ENCODE results near the gene FTSJ3. TPM values are rescaled to one million over a fixed set of nuclear protein-coding genes. Genes with fewer than 3 reads are reported as not detected.
A peak's percentile ranks its signal among the peaks of the same experiment; 100 is the strongest.
"Not testable (repeated sequence)": the region's sequence is repeated elsewhere in the genome, so short reads cannot be mapped to it uniquely, and the experiment has no call there.

Gene FTSJ3, protein sequence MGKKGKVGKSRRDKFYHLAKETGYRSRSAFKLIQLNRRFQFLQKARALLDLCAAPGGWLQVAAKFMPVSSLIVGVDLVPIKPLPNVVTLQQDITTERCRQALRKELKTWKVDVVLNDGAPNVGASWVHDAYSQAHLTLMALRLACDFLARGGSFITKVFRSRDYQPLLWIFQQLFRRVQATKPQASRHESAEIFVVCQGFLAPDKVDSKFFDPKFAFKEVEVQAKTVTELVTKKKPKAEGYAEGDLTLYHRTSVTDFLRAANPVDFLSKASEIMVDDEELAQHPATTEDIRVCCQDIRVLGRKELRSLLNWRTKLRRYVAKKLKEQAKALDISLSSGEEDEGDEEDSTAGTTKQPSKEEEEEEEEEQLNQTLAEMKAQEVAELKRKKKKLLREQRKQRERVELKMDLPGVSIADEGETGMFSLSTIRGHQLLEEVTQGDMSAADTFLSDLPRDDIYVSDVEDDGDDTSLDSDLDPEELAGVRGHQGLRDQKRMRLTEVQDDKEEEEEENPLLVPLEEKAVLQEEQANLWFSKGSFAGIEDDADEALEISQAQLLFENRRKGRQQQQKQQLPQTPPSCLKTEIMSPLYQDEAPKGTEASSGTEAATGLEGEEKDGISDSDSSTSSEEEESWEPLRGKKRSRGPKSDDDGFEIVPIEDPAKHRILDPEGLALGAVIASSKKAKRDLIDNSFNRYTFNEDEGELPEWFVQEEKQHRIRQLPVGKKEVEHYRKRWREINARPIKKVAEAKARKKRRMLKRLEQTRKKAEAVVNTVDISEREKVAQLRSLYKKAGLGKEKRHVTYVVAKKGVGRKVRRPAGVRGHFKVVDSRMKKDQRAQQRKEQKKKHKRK
- total RNA-seq, result 10 to 100 TPM; 32.1 to 47.4 TPM
- polyA plus RNA-seq (ENCODE audit: insufficient read length in 6 of 6), result 10 to 100 TPM; 57.1 to 88.5 (median 69.8) TPM
- long read RNA-seq, donor 1, transcript FTSJ3-201 (21 exons, 3,559 nt), result major isoform, 5 of 61 reads
- long read RNA-seq, donor 1, partial matches to known transcripts, result 54 of 61 reads
- long read RNA-seq, donor 1, other reads (novel, unspliced or antisense), result 0 of 61 reads
- long read RNA-seq, donor 2, partial matches to known transcripts, result 36 of 38 reads
- long read RNA-seq, donor 2, other reads (novel, unspliced or antisense), result 0 of 38 reads
- long read RNA-seq, donor 3, partial matches to known transcripts, result 122 of 190 reads
- long read RNA-seq, donor 3, other reads (novel, unspliced or antisense), result 67 of 190 reads
- long read RNA-seq, donor 4, transcript FTSJ3-201 (21 exons, 3,559 nt), result major isoform, 5 of 14 reads
- long read RNA-seq, donor 4, partial matches to known transcripts, result 9 of 14 reads
- long read RNA-seq, donor 4, other reads (novel, unspliced or antisense), result 0 of 14 reads
- long read RNA-seq, donor 5, partial matches to known transcripts, result 205 of 221 reads
- long read RNA-seq, donor 5, other reads (novel, unspliced or antisense), result 13 of 221 reads
- long read RNA-seq, donor 6, partial matches to known transcripts, result 91 of 142 reads
- long read RNA-seq, donor 6, other reads (novel, unspliced or antisense), result 44 of 142 reads
- long read RNA-seq, donor 7, partial matches to known transcripts, result 38 of 40 reads
- long read RNA-seq, donor 7, other reads (novel, unspliced or antisense), result 0 of 40 reads
- long read RNA-seq, donor 8, partial matches to known transcripts, result 54 of 61 reads
- long read RNA-seq, donor 8, other reads (novel, unspliced or antisense), result 0 of 61 reads
- long read RNA-seq, donor 9, result 0 reads
- long read RNA-seq, donor 10, partial matches to known transcripts, result 6 of 10 reads
- long read RNA-seq, donor 10, other reads (novel, unspliced or antisense), result 1 of 10 reads
- long read RNA-seq, donor 11, result 0 reads
- long read RNA-seq, donor 12, partial matches to known transcripts, result 129 of 194 reads
- long read RNA-seq, donor 12, other reads (novel, unspliced or antisense), result 61 of 194 reads

DNA sequence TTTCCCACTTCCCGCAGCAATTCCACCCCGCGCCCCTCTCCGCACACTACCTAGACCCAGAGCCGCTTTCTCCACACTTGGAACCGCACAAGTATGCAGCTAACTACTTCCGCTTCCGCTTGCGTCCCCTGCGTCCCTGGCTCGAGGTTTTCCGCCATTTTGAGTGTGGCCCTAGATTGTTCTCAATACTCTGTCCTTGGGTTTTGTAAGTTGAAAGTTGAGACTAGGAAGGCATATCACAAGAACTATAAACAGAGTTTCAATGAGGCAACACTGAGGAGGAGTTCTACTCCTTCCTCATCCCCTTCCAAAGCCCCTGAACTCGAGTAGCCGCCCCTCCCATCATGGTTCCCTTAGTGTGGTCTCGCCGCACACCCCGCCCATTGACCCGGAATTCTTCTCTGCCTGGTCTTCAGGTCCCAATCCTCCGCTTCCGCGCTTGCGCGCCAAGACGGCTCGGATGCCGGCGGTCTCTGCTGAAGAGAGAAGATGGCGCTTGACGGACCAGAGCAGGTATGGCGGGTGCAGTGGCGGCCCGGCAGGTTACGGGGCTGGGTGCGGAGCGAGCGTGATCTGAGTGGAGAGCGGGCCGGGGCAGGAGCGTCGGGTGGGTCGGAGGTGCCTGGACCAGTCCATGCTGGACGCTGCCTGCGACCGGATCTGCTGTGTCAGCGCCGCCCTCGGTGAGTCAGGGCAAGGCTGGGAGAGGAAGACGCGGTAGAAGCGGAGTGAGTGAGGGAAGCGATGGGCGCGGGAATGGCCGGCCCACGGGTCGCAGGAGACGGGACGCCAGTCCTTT, at the start of gene FTSJ3, which contains the start of gene PSMC5:
TSS of gene FTSJ3 (minus strand) at position 662 of the 799 bp plus-strand sequence. CDS start 761 bp downstream, outside the sequence.
TSS of gene PSMC5 (plus strand) at position 430 of the 799 bp plus-strand sequence. CDS start at position 490, 60 bp downstream.
- Histone ChIP-seq H3K27ac (peak within 1 kb of the TSS; percentile 93 to 95), H3K4me3 (peak within 1 kb of the TSS; percentile 89 to 92), H3K27me3 (no peaks in the 10 kb centered on the region), H3K9me3 (no peaks in the 10 kb centered on the region), H3K36me3 (peaks cover 0 to 73% of the 10 kb centered on the region in 2 donors), H3K4me1 (peaks cover 20 to 46% of the 10 kb centered on the region in 2 donors)
- intact Hi-C loops (cut with DNase I), result no loop called here
- peak; percentile 96 for ATAC-seq
- DNase-seq, result peak; percentile 97 to 98 (median 97)
- TF ChIP-seq, protein P1, sequence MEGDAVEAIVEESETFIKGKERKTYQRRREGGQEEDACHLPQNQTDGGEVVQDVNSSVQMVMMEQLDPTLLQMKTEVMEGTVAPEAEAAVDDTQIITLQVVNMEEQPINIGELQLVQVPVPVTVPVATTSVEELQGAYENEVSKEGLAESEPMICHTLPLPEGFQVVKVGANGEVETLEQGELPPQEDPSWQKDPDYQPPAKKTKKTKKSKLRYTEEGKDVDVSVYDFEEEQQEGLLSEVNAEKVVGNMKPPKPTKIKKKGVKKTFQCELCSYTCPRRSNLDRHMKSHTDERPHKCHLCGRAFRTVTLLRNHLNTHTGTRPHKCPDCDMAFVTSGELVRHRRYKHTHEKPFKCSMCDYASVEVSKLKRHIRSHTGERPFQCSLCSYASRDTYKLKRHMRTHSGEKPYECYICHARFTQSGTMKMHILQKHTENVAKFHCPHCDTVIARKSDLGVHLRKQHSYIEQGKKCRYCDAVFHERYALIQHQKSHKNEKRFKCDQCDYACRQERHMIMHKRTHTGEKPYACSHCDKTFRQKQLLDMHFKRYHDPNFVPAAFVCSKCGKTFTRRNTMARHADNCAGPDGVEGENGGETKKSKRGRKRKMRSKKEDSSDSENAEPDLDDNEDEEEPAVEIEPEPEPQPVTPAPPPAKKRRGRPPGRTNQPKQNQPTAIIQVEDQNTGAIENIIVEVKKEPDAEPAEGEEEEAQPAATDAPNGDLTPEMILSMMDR (IDR thresholded peaks at IDR 0.05), result peak in 1 of 2 donors; percentile 43

DNA sequence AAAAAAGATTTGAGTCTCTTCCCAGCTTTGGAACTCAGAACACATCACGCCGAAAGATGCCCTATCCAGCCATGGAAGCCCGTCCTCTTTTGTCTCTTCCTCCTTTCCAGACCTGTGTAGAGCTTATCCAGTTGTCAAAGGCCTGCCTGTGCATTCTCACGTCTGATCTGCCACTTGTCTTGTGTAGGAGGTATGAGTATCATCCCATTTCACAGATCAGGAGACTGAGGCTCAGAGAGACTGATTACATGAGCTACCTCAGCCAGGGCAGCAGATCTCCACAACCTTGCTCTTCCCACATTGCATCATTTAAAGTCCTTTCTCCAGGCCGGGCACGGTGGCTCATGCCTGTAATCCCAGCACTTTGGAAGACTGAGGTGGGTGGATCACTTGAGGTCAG, 47.2 kb upstream of the FTSJ3 start:
- intact Hi-C loops (cut with DNase I); ATAC-seq: not testable (repeated sequence)

DNA sequence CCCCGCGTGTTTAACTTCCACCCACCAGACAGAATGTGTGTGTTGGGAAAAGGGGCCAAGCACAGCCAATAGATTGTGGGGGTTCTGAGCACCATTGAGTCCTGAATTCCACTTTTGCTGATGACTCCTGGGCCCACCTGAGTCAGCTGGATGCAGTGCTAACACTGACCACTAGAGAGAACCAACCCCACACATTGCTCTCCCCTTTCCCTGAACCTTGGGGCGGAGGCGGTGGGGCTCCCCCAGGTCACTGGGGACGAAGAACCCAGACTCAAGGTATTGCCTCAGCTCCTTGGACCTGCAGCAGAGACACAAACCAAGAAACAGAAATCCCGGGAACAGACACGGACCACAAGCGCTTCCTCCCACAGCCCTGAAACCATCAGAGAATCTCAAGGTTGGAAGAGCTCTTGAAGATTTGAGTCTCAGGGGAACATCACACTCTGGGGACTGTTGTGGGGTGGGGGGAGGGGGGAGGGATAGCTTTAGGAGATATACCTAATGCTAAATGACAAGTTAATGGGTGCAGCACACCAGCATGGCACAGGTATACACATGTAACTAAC, 46.7 kb upstream of the FTSJ3 start:
- H3K4me1 ChIP-seq; H3K36me3 ChIP-seq; intact Hi-C loops (cut with DNase I); H3K9me3 ChIP-seq; H3K27ac ChIP-seq; H3K4me3 ChIP-seq; DNase-seq; H3K27me3 ChIP-seq; ATAC-seq: not testable (repeated sequence)

More for the DNA sequence above, 47.2 kb upstream of the FTSJ3 start:
- not testable (repeated sequence) for DNase-seq, H3K36me3 ChIP-seq, H3K27me3 ChIP-seq, H3K4me1 ChIP-seq, H3K9me3 ChIP-seq, H3K27ac ChIP-seq, H3K4me3 ChIP-seq

DNA sequence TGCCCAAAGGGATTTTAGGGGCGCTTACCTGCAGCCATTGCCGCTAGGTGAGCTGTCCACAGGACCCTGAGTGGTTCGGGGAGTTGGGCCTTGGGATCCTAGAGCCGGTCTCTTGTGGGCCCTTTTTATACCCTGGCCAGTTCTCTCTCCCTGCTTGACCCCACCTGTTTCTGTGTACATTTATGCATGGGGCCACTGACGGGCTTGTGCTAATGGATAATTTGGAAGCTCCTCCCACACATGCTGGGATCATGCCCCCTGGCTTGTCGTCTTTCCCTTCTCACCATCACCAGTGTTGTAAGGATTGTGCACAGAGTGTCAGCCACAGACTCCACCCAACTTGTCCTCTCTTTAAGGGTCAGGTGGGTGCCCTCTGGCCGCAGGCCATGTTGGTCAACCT, 46.1 kb upstream of the FTSJ3 start, which contains the start of gene CSH2:
TSS of gene CSH2 (minus strand) at position 101 of the 400 bp plus-strand sequence. CDS start at position 38, 63 bp downstream.
- DNase-seq; H3K27me3 ChIP-seq; ATAC-seq; H3K27ac ChIP-seq; H3K4me3 ChIP-seq; intact Hi-C loops (cut with DNase I); H3K4me1 ChIP-seq; H3K9me3 ChIP-seq; H3K36me3 ChIP-seq: not testable (repeated sequence)

DNA sequence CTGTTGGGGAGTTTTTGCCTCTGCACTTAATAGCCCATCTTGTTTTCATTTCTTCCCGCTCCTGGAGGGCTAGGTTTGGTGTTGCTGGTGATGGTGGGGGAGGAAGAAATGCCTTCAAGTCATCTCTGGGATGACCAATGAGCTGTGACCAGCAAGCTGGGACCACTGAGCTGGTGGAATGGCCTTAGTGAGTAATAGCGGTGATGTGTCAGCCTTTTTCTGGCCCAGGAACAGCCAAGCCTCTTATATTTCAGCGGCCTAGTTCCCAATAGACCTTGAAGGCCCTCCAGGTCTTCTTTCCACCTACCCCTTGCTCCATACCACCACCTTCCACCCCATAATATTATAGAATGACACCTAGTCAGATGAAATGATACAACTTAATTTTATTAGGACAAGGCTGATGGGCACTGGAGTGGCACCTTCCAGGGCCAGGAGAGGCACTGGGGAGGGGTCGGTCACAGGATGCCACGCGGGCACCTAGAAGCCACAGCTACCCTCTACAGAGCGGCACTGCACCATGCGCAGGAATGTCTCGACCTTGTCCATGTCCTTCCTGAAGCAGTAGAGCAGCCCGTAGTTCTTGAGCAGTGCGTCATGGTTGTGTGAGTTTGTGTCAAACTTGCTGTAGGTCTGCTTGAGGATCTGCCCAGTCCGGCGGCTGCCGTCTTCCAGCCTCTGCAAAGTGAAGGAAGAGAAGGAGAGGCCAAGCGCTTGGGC, 44.3 kb upstream of the FTSJ3 start:
- H3K4me3 ChIP-seq; H3K4me1 ChIP-seq; intact Hi-C loops (cut with DNase I); H3K9me3 ChIP-seq; H3K27ac ChIP-seq; DNase-seq; ATAC-seq; H3K36me3 ChIP-seq; H3K27me3 ChIP-seq: not testable (repeated sequence)

DNA sequence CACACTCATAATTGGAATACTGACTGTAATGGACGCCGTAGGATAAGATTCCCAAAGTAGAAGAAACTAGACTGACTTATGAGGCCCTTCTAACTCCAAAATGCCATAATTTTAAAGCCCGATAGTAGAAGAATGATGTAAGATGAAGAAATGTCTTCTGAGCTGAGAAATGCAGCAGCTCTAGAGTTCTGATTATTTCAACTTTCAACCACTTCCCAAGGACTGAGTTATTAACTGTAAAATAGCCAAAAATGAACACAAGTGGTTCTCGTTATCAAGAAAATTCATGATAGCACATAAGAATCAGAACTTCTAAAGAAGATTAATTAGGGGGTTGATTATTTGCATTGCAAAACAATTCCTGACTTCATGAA, 42.8 kb upstream of the FTSJ3 start:
- not testable (repeated sequence) for ATAC-seq, DNase-seq

DNA sequence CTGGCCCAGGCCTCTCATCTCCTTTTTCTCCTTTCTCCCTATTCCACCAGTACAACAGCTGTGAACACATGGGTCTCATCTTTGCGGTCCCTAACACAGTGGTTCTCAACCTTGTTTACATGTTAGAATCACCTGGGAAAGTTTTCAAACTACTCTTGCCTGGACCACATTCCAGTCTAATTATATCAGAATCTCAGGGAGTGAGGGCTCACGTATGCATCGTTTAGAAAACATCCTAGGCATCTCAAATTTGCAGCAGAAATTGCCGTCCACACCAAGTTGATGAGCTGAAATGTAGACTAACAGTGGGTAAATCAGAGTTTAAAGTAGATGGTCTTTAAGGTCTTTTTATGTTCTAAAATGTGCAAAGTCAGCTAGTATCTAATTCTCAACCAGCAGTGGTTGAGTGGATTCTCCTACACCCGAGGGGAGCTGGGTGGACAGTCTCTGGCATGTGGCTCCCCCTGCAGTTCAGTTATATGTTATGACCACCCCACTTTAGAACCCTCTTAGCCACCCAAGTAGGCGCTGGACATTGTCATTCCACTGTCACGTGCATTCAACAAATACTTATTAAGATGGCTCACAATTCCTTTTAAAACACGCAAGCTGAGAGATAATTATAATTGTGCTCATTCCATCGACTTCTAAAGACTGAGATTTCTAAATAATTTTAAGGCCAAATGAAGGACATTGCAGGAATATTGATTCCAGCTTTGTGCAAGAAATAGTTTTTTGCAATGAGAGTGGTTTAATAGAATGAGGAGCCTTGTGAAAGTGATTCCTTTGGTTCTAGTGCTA, 42.2 kb upstream of the FTSJ3 start:
- H3K9me3 ChIP-seq, DNase-seq, H3K4me1 ChIP-seq: not testable (repeated sequence)

More for the DNA sequence above, 42.8 kb upstream of the FTSJ3 start:
- H3K36me3 ChIP-seq; H3K4me3 ChIP-seq; H3K4me1 ChIP-seq; H3K27me3 ChIP-seq; H3K27ac ChIP-seq; H3K9me3 ChIP-seq; intact Hi-C loops (cut with DNase I): not testable (repeated sequence)

DNA sequence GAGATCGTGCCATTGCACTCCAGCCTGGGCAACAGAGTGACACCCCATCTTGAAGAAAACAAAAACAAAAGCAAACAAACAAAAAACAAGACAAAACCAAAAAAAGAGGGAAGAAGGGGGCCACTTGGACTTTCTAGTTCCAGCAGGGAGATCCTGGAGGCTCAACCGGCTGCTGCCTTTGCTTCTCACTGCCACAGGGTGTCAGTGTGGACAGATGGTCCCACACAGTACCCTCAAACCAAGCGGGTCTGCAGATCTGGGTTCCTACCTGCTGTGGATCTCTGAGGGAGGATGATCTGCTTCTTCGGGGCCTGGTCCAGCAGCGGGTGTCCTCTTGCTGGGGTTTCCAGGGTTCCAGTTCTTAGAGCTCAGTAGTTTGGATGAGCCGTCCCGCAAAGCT, 39.2 kb upstream of the FTSJ3 start:
- H3K4me3 ChIP-seq; intact Hi-C loops (cut with DNase I); H3K9me3 ChIP-seq; H3K36me3 ChIP-seq; H3K4me1 ChIP-seq; DNase-seq; H3K27ac ChIP-seq; H3K27me3 ChIP-seq: not testable (repeated sequence)
- peak; percentile 31 for ATAC-seq

More for the DNA sequence above, 42.2 kb upstream of the FTSJ3 start:
- H3K4me3 ChIP-seq; H3K27me3 ChIP-seq; H3K36me3 ChIP-seq; intact Hi-C loops (cut with DNase I); H3K27ac ChIP-seq: not testable (repeated sequence)
- peak; percentile 57 for ATAC-seq

Data from left lung (tissue), 14 donors.